GM12878 (cell line): ENCODE results near the gene HSD11B1. TPM values are rescaled to one million over a fixed set of nuclear protein-coding genes. Genes with fewer than 3 reads are reported as not detected.
A peak's percentile ranks its signal among the peaks of the same experiment; 100 is the strongest.

Experiments
- ATAC-seq: fragments of 200-7000 bp; cut with Tn5 transposase; 3 replicates; pipeline ENCODE4 v1.9.1; 2020; ENCODE audit warnings: mild to moderate bottlenecking, moderate library complexity
- Bru-seq: library from RNA; stranded (reverse); fragments of 400-500 nt; gene quantifications from one replicate; lab custom pipeline; 2021; lab: Mats Ljungman, UMichigan
- BruChase-seq, 2 experiments: library from RNA; stranded (reverse); fragments of 400-500 nt; gene quantifications; one replicate each; lab custom pipeline; 2021; lab: Mats Ljungman, UMichigan
- BruUV-seq: library from RNA; stranded (reverse); fragments of 400-500 nt; replicated peaks from 2 replicates; lab custom pipeline; 2021; lab: Mats Ljungman, UMichigan
- CTCF ChIA-PET: fragments of 300-600 bp; sonication (Branson Sonifier 250); formaldehyde crosslinking; extraction: SDS; loops from one replicate; lab custom pipeline; 2021; ENCODE audit warnings: inconsistent platforms; lab: Yijun Ruan, JAX
- POLR2A ChIA-PET: fragments of 350-600 bp; formaldehyde crosslinking; extraction: SDS; loops from one replicate; lab custom pipeline; 2021; ENCODE audit warnings: inconsistent platforms; lab: Charles Lee
- RAD21 ChIA-PET: fragments of 300-600 bp; sonication (Branson Sonifier 250); formaldehyde crosslinking; loops from one replicate; lab custom pipeline; 2023; ENCODE audit warnings: antibody characterized with exemption; ENCODE audit not compliant: unreplicated experiment; lab: Charles Lee
- SMC1A ChIA-PET: fragments of 300-600 bp; sonication (Branson Sonifier 250); formaldehyde crosslinking; loops from one replicate; lab custom pipeline; 2023; ENCODE audit not compliant: unreplicated experiment, uncharacterized antibody; lab: Charles Lee
- DNase-seq: peaks from one replicate; pipeline ENCODE4 v3.0.0-alpha.2; 2011; ENCODE audit warnings: low read depth, low spot score
- FAIRE-seq: peaks from 3 replicates; lab custom pipeline; 2011; peaks lifted over from hg19 to GRCh38; lab: Jason Lieb, UNC
- H2AFZ ChIP-seq: 2 replicates; pipeline ENCODE4 v1.6.0; 2011; ENCODE audit warnings: low read depth, low read length, control low read depth; ENCODE audit not compliant: control insufficient read depth
- H3K27ac ChIP-seq: 2 replicates; pipeline ENCODE4 v1.5.1; 2011; ENCODE audit warnings: control low read depth; ENCODE audit not compliant: control insufficient read depth, insufficient read depth
- H3K27me3 ChIP-seq, 2 experiments: replicated peaks in 1 of 2; 2 replicates each; pipeline versions ENCODE4 v1.6.0 to v1.6.1; 2011; ENCODE audit warnings: low read length in 1 of 2; ENCODE audit not compliant: control insufficient read depth in 2 of 2, insufficient read depth in 2 of 2
- H3K36me3 ChIP-seq, 2 experiments: 2 replicates each; pipeline ENCODE4 v1.5.1; 2011; ENCODE audit warnings: low read length in 1 of 2; ENCODE audit not compliant: control insufficient read depth in 2 of 2, insufficient read depth in 2 of 2
- H3K4me1 ChIP-seq: 2 replicates; pipeline ENCODE4 v1.6.1; 2011; ENCODE audit warnings: mild to moderate bottlenecking, low read length, moderate library complexity, mixed read lengths; ENCODE audit not compliant: control insufficient read depth, insufficient read depth
- H3K4me2 ChIP-seq: 2 replicates; pipeline ENCODE4 v1.6.0; 2011; ENCODE audit warnings: control low read depth; ENCODE audit not compliant: control insufficient read depth, insufficient read depth
- H3K4me3 ChIP-seq: fragments of 200-600 bp; sonication (generic); 2 replicates; pipeline ENCODE4 v1.5.1; 2016
- H3K79me2 ChIP-seq: 2 replicates; pipeline ENCODE4 v1.6.0; 2011; ENCODE audit warnings: low read length; ENCODE audit not compliant: control insufficient read depth, insufficient read depth
- H3K9ac ChIP-seq: 2 replicates; pipeline ENCODE4 v1.8.0; 2011; ENCODE audit warnings: low read length, control low read depth, mixed read lengths; ENCODE audit not compliant: control insufficient read depth, insufficient read depth
- H3K9me3 ChIP-seq: replicated peaks from 3 replicates; pipeline ENCODE4 v1.5.1; 2011; ENCODE audit warnings: mild to moderate bottlenecking, low read length; ENCODE audit not compliant: control insufficient read depth, insufficient read depth
- H4K20me1 ChIP-seq: 2 replicates; pipeline ENCODE4 v1.6.0; 2011; ENCODE audit not compliant: control insufficient read depth, insufficient read depth
- ASH2L ChIP-seq: fragments of 300-600, 200-600 bp; sonication (generic); IDR thresholded peaks from 2 replicates; pipeline ENCODE4 v1.6.1; 2017; ENCODE audit warnings: low read depth, mild to moderate bottlenecking, borderline replicate concordance
- BMI1 ChIP-seq: fragments of 450-650 bp; IDR thresholded peaks from 2 replicates; pipeline ENCODE4 v1.6.1; 2016; ENCODE audit warnings: mild to moderate bottlenecking, moderate library complexity, borderline replicate concordance
- CHD4 ChIP-seq: fragments of 200-600 bp; sonication (generic); IDR thresholded peaks from 2 replicates; pipeline ENCODE4 v1.6.1; 2016; ENCODE audit warnings: mild to moderate bottlenecking
- CREB1 ChIP-seq: IDR thresholded peaks from 2 replicates; pipeline ENCODE4 v1.6.1; 2012; ENCODE audit warnings: low read depth, mild to moderate bottlenecking, inconsistent platforms
- E4F1 ChIP-seq: fragments of 450-650 bp; IDR thresholded peaks from 2 replicates; pipeline ENCODE4 v1.6.1; 2018; ENCODE audit warnings: borderline replicate concordance, mild to moderate bottlenecking; ENCODE audit not compliant: partially characterized antibody
- MTA2 ChIP-seq: fragments of 450-650 bp; IDR thresholded peaks from 2 replicates; pipeline ENCODE4 v1.6.1; 2016; ENCODE audit warnings: low read depth, mild to moderate bottlenecking, moderate library complexity
- NRF1 ChIP-seq: conservative IDR thresholded peaks from 2 replicates; pipeline ENCODE4 v1.6.1; 2011; ENCODE audit warnings: mild to moderate bottlenecking, low read depth, low read length, improper control_type of control experiment
- PAX5 ChIP-seq: IDR thresholded peaks from 2 replicates; pipeline ENCODE4 v1.6.1; 2011; ENCODE audit warnings: low read depth, low read length, borderline replicate concordance
- PAX8 ChIP-seq: fragments of 450-650 bp; IDR thresholded peaks from 2 replicates; pipeline ENCODE4 v1.6.1; 2017; ENCODE audit warnings: mild to moderate bottlenecking, moderate library complexity
- RFX5 ChIP-seq: IDR thresholded peaks from 2 replicates; pipeline ENCODE4 v1.6.1; 2011; ENCODE audit warnings: low read depth, low read length, improper control_type of control experiment
- TBL1XR1 ChIP-seq: IDR thresholded peaks from 2 replicates; pipeline ENCODE4 v1.6.1; 2012; ENCODE audit warnings: low read depth, low read length, improper control_type of control experiment
- ZBED1 ChIP-seq: IDR thresholded peaks from 2 replicates; pipeline ENCODE4 v1.6.1; 2016; ENCODE audit warnings: borderline replicate concordance
- WGBS: methylation state at CpG from one replicate; pipeline ENCODE4 v1.1.6; 2016; ENCODE audit warnings: low lambda C conversion rate; ENCODE audit not compliant: insufficient replicate concordance, insufficient coverage; ENCODE audit errors: missing lambda C conversion rate; 5-methylcytosine and 5-hydroxymethylcytosine counted together
- in situ Hi-C: fragments of 300-500 bp; cut with MboI; formaldehyde crosslinking; loops from 9 replicates; pipeline ENCODE4 v1.14.3; 2018; ENCODE audit warnings: mixed read lengths
- intact Hi-C: fragments of 100-400 bp; cut with micrococcal nuclease; formaldehyde crosslinking; loops from one replicate; pipeline ENCODE4 v1.14.2; 2022; ENCODE audit not compliant: unreplicated experiment
- long read RNA-seq, 2 experiments: library from polyadenylated mRNA; unstranded; transcript quantifications; one replicate each; pipeline ENCODE4 v2.0.0, GENCODE V29; 2019 to 2020
- polyA minus RNA-seq, 3 experiments: library from RNA; depleted of rRNA, polyadenylated mRNA; stranded (reverse); fragments of >200 nt; gene quantifications; 2 replicates each; pipeline ENCODE4 v1.2.3, GENCODE V29; 2011
- polyA plus RNA-seq, 11 experiments: library from polyadenylated mRNA; depleted of rRNA in 4 of 11; unstranded in 6 of 11; stranded (reverse) in 5 of 11; fragments of >200 nt; fragmentation: Nextera tagmentation in 4 of 11; fragmentation: Illumina TruSeq in 1 of 11; extraction: Ambion mirVana in 4 of 11; extraction: Trizol in 1 of 11; gene quantifications; 1 replicate in 1 of 11; 2 replicates in 10 of 11; pipeline versions ENCODE4 v1.2.1 to v1.2.3, GENCODE V29; 2011 to 2016; ENCODE audit warnings: inconsistent platforms in 2 of 11, missing spikeins in 2 of 11, low read depth in 1 of 11
- total RNA-seq, 4 experiments: library from RNA; depleted of rRNA in 3 of 4; stranded (reverse); fragments of >200 nt in 3 of 4; fragmentation: Illumina TruSeq in 1 of 4; extraction: Trizol in 1 of 4; gene quantifications; 2 replicates each; pipeline versions ENCODE4 v1.2.1 to v1.2.3, GENCODE V29; 2013 to 2021
- TF ChIP-seq, protein P1 (sequence below): fragments of 450-650 bp; IDR thresholded peaks from 2 replicates; pipeline ENCODE4 v1.6.1; 2016; ENCODE audit warnings: mild to moderate bottlenecking
- TF ChIP-seq, protein P2 (sequence below): IDR thresholded peaks from 2 replicates; pipeline ENCODE4 v1.6.1; 2011; ENCODE audit warnings: low read depth, mild to moderate bottlenecking, low read length, moderate library complexity, borderline replicate concordance; ENCODE audit errors: extremely low read depth
- TF ChIP-seq, protein P3 (sequence below): fragments of 450-650 bp; conservative IDR thresholded peaks from 2 replicates; pipeline ENCODE4 v1.6.1; 2017; ENCODE audit warnings: mild to moderate bottlenecking, moderate library complexity

Gene HSD11B1
- not detected in 2 replicates for total RNA-seq (2013; cell fraction: nucleolus; rRNA removed)
- total RNA-seq (2014; rRNA removed) (not detected in 2 replicates), total RNA-seq (2014; rRNA removed; fragmentation: Illumina TruSeq; extraction: Trizol) (not detected in 2 replicates), total RNA-seq (2021) (not detected in 2 replicates), polyA plus RNA-seq (2011; rRNA removed) (0.10 and 0.15 TPM in 2 replicates), polyA plus RNA-seq (2014; fragmentation: Illumina TruSeq; extraction: Trizol) (not detected in 2 replicates), polyA plus RNA-seq (2014; fragmentation: Nextera tagmentation; extraction: Ambion mirVana) (under 1 TPM; 0.04 to 0.27 TPM), polyA plus RNA-seq (2014; rRNA removed) (0.05 TPM in 1 of 2 replicates, not detected in the other), polyA plus RNA-seq (2016; fragmentation: Nextera tagmentation; extraction: Ambion mirVana) (not detected), polyA minus RNA-seq (2011; rRNA and poly(A)+ RNA removed) (0.26 TPM in 1 of 2 replicates, not detected in the other), Bru-seq, nascent RNA (percentile 17 among the genes with signal in this experiment), BruChase-seq, experiment 1, labeled RNA remaining after a 6-hour chase (not detected), BruChase-seq, experiment 2, labeled RNA remaining after a 2-hour chase (percentile 9 among the genes with signal in this experiment)
- polyA plus RNA-seq (2011; ENCODE audit: low read depth): not detected
- polyA plus RNA-seq (2011; cell fraction: cytosol; rRNA removed): 0.07 TPM in 1 of 2 replicates, not detected in the other
- 0.13 TPM in 1 of 2 replicates, not detected in the other for polyA plus RNA-seq (2011; cell fraction: nucleus; rRNA removed)
- polyA plus RNA-seq (2012): not detected in 2 replicates
- polyA minus RNA-seq (2011; cell fraction: cytosol; rRNA and poly(A)+ RNA removed): not detected in 2 replicates
- polyA minus RNA-seq (2011; cell fraction: nucleus; rRNA and poly(A)+ RNA removed): not detected in 2 replicates
- long read RNA-seq, experiment 1: 0 reads
- long read RNA-seq, experiment 2: 0 reads

GRCh38 chr1:209704584-209704983 is at the start of gene HSD11B1:
Gene HSD11B1 (plus strand): TSS chr1:209704846. CDS start chr1:209704943, 97 bp downstream.
- SMC1A ChIA-PET: interaction anchor here (0.6 to 2.3 kb wide), 11 partner anchors 17 to 184 kb away, joined by 3 to 10 read pairs (median 3); partner anchors contain the start of gene G0S2
- CTCF ChIA-PET: interaction anchor here (0.9 to 4.6 kb wide), 9 partner anchors 11 to 139 kb away, joined by 3 to 27 read pairs (median 4); no protein-coding TSS in a partner anchor
- intact Hi-C loops (no loop called here), in situ Hi-C loops (no loop called here)
- peak within 1 kb of the TSS; percentile 53 for H3K4me2 ChIP-seq
- no peak within 1 kb of the TSS for H3K9ac ChIP-seq
- H4K20me1 ChIP-seq: no peaks in the 10 kb centered on the region
- no peak within 1 kb of the TSS for H3K4me3 ChIP-seq
- H3K9me3 ChIP-seq: no peaks in the 10 kb centered on the region
- peaks cover 3% of the 10 kb centered on the region; the same call in 1 of the 2 replicates for H3K4me1 ChIP-seq
- H2AFZ ChIP-seq: no peak within 1 kb of the TSS
- WGBS: 77% methylated on average over 6 of the region's 6 CpGs
- no peak within 1 kb of the TSS for H3K27ac ChIP-seq
- no peak for FAIRE-seq
- H3K27me3 ChIP-seq: no peaks in the 10 kb centered on the region
- ATAC-seq: no peak
- RAD21 ChIA-PET: interaction anchor here (1.1 to 2.5 kb wide), 5 partner anchors 12 to 69 kb away, joined by 3 to 11 read pairs (median 5); no protein-coding TSS in a partner anchor
- no peaks in the 10 kb centered on the region for H3K79me2 ChIP-seq
- no TSS peak for BruUV-seq
- no peak for DNase-seq
- no peaks in the 10 kb centered on the region for H3K36me3 ChIP-seq
- POLR2A ChIA-PET: interaction anchor here (0.6 to 1.2 kb wide), 3 partner anchors 16 to 840 kb away, joined by 3 to 7 read pairs (median 4); no protein-coding TSS in a partner anchor
- TF ChIP-seq E4F1 (no peak), CHD4 (no peak), MTA2 (no peak), PAX5 (no peak), TBL1XR1 (no peak), RFX5 (no peak), PAX8 (no peak), ZBED1 (no peak), BMI1 (no peak), CREB1 (no peak), ASH2L (no peak), NRF1 (no peak)
- TF ChIP-seq, protein P1, sequence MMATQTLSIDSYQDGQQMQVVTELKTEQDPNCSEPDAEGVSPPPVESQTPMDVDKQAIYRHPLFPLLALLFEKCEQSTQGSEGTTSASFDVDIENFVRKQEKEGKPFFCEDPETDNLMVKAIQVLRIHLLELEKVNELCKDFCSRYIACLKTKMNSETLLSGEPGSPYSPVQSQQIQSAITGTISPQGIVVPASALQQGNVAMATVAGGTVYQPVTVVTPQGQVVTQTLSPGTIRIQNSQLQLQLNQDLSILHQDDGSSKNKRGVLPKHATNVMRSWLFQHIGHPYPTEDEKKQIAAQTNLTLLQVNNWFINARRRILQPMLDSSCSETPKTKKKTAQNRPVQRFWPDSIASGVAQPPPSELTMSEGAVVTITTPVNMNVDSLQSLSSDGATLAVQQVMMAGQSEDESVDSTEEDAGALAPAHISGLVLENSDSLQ: no peak
- TF ChIP-seq, protein P2, sequence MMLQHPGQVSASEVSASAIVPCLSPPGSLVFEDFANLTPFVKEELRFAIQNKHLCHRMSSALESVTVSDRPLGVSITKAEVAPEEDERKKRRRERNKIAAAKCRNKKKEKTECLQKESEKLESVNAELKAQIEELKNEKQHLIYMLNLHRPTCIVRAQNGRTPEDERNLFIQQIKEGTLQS: no peak
- TF ChIP-seq, protein P3, sequence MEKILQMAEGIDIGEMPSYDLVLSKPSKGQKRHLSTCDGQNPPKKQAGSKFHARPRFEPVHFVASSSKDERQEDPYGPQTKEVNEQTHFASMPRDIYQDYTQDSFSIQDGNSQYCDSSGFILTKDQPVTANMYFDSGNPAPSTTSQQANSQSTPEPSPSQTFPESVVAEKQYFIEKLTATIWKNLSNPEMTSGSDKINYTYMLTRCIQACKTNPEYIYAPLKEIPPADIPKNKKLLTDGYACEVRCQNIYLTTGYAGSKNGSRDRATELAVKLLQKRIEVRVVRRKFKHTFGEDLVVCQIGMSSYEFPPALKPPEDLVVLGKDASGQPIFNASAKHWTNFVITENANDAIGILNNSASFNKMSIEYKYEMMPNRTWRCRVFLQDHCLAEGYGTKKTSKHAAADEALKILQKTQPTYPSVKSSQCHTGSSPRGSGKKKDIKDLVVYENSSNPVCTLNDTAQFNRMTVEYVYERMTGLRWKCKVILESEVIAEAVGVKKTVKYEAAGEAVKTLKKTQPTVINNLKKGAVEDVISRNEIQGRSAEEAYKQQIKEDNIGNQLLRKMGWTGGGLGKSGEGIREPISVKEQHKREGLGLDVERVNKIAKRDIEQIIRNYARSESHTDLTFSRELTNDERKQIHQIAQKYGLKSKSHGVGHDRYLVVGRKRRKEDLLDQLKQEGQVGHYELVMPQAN: no peak
